DND-41 (cell line): Measurements from ENCODE around the gene ZBTB32.
"Not testable (repeated sequence)": the region's sequence is repeated elsewhere in the genome, so short reads cannot be mapped to it uniquely, and the experiment has no call there.

Source experiments
- ATAC-seq: fragments of 200-7000 bp; cut with Tn5 transposase; 3 replicates; pipeline ENCODE4 v1.9.1; 2021; ENCODE audit warnings: low read depth; ENCODE audit not compliant: insufficient read depth
- DNase-seq: peaks from one replicate; pipeline ENCODE4 v3.0.0-alpha.2; 2020
- H2AFZ ChIP-seq: 2 replicates; pipeline ENCODE4 v1.6.0; 2012; ENCODE audit warnings: low read depth, low read length
- H3K27ac ChIP-seq: 2 replicates; pipeline ENCODE4 v1.5.1; 2012; ENCODE audit warnings: low read length, inconsistent platforms
- H3K27me3 ChIP-seq: fragments of 200-600 bp; sonication (generic); 2 replicates; pipeline ENCODE4 v1.6.0; 2012; ENCODE audit warnings: low read length, mild to moderate bottlenecking, inconsistent platforms; ENCODE audit not compliant: insufficient read depth, poor library complexity
- H3K36me3 ChIP-seq: 2 replicates; pipeline ENCODE4 v1.5.1; 2012; ENCODE audit warnings: low read length, inconsistent platforms; ENCODE audit not compliant: insufficient read depth
- H3K4me1 ChIP-seq: 2 replicates; pipeline ENCODE4 v1.5.1; 2012; ENCODE audit warnings: mild to moderate bottlenecking, low read length; ENCODE audit not compliant: insufficient read depth
- H3K4me2 ChIP-seq: 2 replicates; pipeline ENCODE4 v1.6.0; 2012; ENCODE audit warnings: mild to moderate bottlenecking, moderate library complexity, low read length, inconsistent platforms; ENCODE audit not compliant: insufficient read depth
- H3K4me3 ChIP-seq, 2 experiments: fragments of 200-600 bp in 1 of 2; shearing (Covaris generic) in 1 of 2; 2 replicates each; pipeline ENCODE4 v1.5.1; 2012 to 2016; ENCODE audit warnings: inconsistent platforms in 2 of 2, low read length in 2 of 2, mild to moderate bottlenecking in 2 of 2, low read depth in 1 of 2, moderate library complexity in 1 of 2
- H3K79me2 ChIP-seq: 2 replicates; pipeline ENCODE4 v1.6.0; 2012; ENCODE audit warnings: low read length, inconsistent platforms; ENCODE audit not compliant: insufficient read depth
- H3K9ac ChIP-seq: 2 replicates; pipeline ENCODE4 v1.6.0; 2012; ENCODE audit warnings: low read depth, mild to moderate bottlenecking, inconsistent platforms, low read length, moderate library complexity
- H3K9me3 ChIP-seq: 2 replicates; pipeline ENCODE4 v1.5.1; 2012; ENCODE audit warnings: low read length, moderate library complexity, mild to moderate bottlenecking, inconsistent platforms; ENCODE audit not compliant: insufficient read depth, severe bottlenecking
- H4K20me1 ChIP-seq: 2 replicates; pipeline ENCODE4 v1.6.0; 2012; ENCODE audit warnings: low read length; ENCODE audit not compliant: insufficient read depth
- EZH2 ChIP-seq: IDR thresholded peaks from 3 replicates; pipeline ENCODE4 v1.6.1; 2012; ENCODE audit warnings: borderline replicate concordance, low read depth, mild to moderate bottlenecking, moderate library complexity, low read length, inconsistent platforms; ENCODE audit not compliant: severe bottlenecking
- TF ChIP-seq, protein P1 (sequence below): IDR thresholded peaks from 2 replicates; pipeline ENCODE4 v1.5.1; 2012; ENCODE audit warnings: borderline replicate concordance, low read length, moderate library complexity, mild to moderate bottlenecking; ENCODE audit not compliant: poor library complexity, severe bottlenecking; ENCODE audit errors: extremely low read depth

ZBTB32 gene

DNA sequence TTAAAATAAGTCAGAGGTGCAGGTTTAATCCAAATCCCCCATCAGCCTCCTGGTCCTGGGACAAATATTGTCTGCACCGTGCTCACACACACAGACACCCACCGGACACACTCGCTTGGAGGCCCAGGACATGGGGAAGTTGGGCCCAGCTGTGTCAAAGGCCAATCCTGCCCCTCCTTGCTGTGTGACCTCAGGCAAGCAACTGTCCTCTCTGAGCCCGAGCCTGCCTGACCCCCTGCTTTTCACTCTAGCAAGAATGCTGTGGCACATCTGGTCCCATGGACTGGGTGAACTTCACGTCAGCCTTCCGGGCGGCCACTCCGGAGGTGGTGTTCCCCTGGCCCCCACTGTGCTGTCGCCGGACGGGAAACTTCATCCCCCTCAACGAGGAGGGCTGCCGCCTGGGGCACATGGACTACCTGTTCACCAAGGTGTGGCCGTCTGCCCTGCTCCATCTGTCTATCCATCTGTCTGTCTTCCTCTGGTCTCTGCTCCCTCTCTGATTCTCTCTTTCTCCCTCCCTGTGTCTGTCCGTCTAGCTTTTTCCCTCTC, 28.7 kb upstream of the ZBTB32 start:
- Histone ChIP-seq H3K27ac (no peak overlapping the region), H3K27me3 (no peaks in the 10 kb centered on the region), H4K20me1 (no peaks in the 10 kb centered on the region), H3K9ac (no peak overlapping the region), H3K9me3 (no peaks in the 10 kb centered on the region), H3K79me2 (no peaks in the 10 kb centered on the region), H2AFZ (no peak overlapping the region), H3K4me3 (no peak overlapping the region), H3K36me3 (no peaks in the 10 kb centered on the region), H3K4me2 (no peak overlapping the region), H3K4me1 (no peaks in the 10 kb centered on the region)
- no peak for TF ChIP-seq EZH2
- TF ChIP-seq, protein P1, sequence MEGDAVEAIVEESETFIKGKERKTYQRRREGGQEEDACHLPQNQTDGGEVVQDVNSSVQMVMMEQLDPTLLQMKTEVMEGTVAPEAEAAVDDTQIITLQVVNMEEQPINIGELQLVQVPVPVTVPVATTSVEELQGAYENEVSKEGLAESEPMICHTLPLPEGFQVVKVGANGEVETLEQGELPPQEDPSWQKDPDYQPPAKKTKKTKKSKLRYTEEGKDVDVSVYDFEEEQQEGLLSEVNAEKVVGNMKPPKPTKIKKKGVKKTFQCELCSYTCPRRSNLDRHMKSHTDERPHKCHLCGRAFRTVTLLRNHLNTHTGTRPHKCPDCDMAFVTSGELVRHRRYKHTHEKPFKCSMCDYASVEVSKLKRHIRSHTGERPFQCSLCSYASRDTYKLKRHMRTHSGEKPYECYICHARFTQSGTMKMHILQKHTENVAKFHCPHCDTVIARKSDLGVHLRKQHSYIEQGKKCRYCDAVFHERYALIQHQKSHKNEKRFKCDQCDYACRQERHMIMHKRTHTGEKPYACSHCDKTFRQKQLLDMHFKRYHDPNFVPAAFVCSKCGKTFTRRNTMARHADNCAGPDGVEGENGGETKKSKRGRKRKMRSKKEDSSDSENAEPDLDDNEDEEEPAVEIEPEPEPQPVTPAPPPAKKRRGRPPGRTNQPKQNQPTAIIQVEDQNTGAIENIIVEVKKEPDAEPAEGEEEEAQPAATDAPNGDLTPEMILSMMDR = no peak
- DNase-seq (no peak), ATAC-seq (no peak)

DNA sequence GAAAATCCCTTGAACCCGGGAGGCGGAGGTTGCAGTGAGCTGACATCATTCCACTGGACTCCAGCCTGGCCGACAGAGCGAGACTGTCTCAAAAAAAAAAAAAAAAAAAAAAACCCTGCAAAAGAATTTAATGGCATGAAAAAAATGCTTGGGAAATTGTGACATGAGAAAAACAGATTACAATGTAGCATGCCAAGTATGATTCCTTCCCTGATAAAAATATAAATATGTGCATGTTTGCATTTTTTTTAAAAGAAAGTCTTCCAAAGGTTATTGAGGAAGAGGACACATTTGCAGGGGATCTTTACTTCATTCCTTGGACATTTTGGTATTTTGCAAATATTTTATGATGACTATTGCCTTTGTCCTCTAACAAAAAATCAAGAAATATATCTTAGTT, 14.5 kb upstream of the ZBTB32 start:
- Histone ChIP-seq H3K9me3 (no peaks in the 10 kb centered on the region), H3K4me2 (no peak overlapping the region), H3K9ac (no peak overlapping the region), H3K4me1 (peaks cover 8% of the 10 kb centered on the region), H2AFZ (no peak overlapping the region), H3K79me2 (no peaks in the 10 kb centered on the region), H3K27me3 (no peaks in the 10 kb centered on the region), H3K36me3 (no peaks in the 10 kb centered on the region), H3K4me3 (no peak overlapping the region), H4K20me1 (no peaks in the 10 kb centered on the region), H3K27ac (no peak overlapping the region)
- TF ChIP-seq, protein P1 = no peak
- TF ChIP-seq EZH2 = no peak
- DNase-seq (no peak), ATAC-seq (no peak)

DNA sequence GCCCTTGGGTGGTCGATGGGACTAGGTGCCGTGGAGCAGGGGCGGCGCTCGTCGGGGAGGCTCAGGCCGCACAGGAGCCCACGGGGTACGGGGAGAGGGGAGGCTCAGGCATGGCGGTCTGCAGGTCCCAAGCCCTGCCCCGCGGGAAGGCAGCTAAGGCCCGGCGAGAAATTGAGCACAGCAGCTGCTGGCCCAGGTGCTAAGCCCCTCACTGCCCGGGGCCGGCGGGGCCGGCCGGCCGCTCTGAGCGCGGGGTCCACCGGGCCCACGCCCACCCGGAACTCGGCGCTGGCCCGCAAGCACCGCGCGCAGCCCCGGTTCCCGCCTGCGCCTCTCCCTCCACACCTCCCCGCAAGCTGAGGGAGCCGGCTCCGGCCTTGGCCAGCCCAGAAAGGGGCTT, 13.3 kb upstream of the ZBTB32 start:
- DNase-seq, H2AFZ ChIP-seq: not testable (repeated sequence)

DNA sequence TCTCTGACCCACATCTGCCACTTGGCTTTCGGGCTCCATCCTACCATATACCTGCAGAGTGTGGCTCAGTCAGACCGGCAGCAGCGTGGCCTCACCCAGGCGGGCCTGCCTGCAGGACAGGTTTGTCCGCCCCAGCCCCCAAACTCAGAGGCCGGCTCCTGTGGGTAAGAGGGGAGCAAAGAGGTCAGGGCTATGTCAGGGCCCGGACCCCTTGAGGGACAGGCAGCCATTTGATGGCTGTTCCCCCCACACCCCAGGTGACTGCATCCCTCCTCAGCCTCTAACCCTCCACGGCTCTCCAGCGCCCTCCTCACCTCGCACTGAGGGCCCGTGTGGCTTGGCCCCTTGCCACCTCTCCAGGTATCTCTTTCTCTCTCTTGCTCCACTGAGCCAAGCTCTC, 12.3 kb upstream of the ZBTB32 start:
- no peaks in the 10 kb centered on the region for H4K20me1 ChIP-seq
- H3K27ac ChIP-seq = no peak overlapping the region
- TF ChIP-seq, protein P1 = no peak
- no peak for TF ChIP-seq EZH2
- no peak for DNase-seq
- H2AFZ ChIP-seq = no peak overlapping the region
- H3K4me1 ChIP-seq = peaks cover 8% of the 10 kb centered on the region
- H3K9ac ChIP-seq = no peak overlapping the region
- no peaks in the 10 kb centered on the region for H3K9me3 ChIP-seq
- ATAC-seq = no peak
- H3K79me2 ChIP-seq = no peaks in the 10 kb centered on the region
- no peaks in the 10 kb centered on the region for H3K27me3 ChIP-seq
- no peak overlapping the region for H3K4me3 ChIP-seq
- H3K36me3 ChIP-seq = no peaks in the 10 kb centered on the region
- H3K4me2 ChIP-seq = no peak overlapping the region

More for the DNA sequence above, 13.3 kb upstream of the ZBTB32 start:
- H3K79me2 ChIP-seq, H3K4me2 ChIP-seq, H3K27ac ChIP-seq, H3K9me3 ChIP-seq, ATAC-seq, H3K9ac ChIP-seq, H3K4me1 ChIP-seq, H3K27me3 ChIP-seq, H3K36me3 ChIP-seq, H4K20me1 ChIP-seq, H3K4me3 ChIP-seq: not testable (repeated sequence)
